Daoy (cell line): Measurements from ENCODE around the gene LSM2. TPM values are rescaled to one million over a fixed set of nuclear protein-coding genes. Genes with fewer than 3 reads are reported as not detected.

ENCODE experiments used
- DNase-seq: peaks from one replicate; pipeline ENCODE4 v3.0.0-alpha.2; 2015; ENCODE audit warnings: low read depth
- total RNA-seq: library from RNA; depleted of rRNA; stranded (reverse); fragments of >200 nt; shearing (Covaris generic); gene quantifications from 2 replicates; pipeline ENCODE4 v1.2.3, GENCODE V29; 2014

LSM2 gene
- total RNA-seq, 1 experiment from 2014 or later = 146 TPM

GRCh38 chr6:31776989-31777666, 29.6 kb downstream of the LSM2 start, which contains the start of gene VWA7:
TSS of gene VWA7 (minus strand) at chr6:31777328. CDS start at chr6:31776779, 549 bp downstream.
- peak; percentile 96 for DNase-seq

- DNase-seq = no peak
Measured at GRCh38 chr6:31776485-31776988, 30.2 kb downstream of the LSM2 start.

GRCh38 chr6:31775633-31776484, 30.9 kb downstream of the LSM2 start:
- no peak for DNase-seq

- no peak for DNase-seq
Measured at GRCh38 chr6:31775184-31775583, 31.6 kb downstream of the LSM2 start.

- DNase-seq = peak; percentile 51
Measured at GRCh38 chr6:31771992-31772358, 34.8 kb downstream of the LSM2 start.

GRCh38 chr6:31770860-31771259, 35.9 kb downstream of the LSM2 start:
- DNase-seq = no peak

GRCh38 chr6:31769684-31770371, 36.9 kb downstream of the LSM2 start:
- DNase-seq = peak; percentile 78

GRCh38 chr6:31768363-31769257, 38.2 kb downstream of the LSM2 start:
- no peak for DNase-seq

GRCh38 chr6:31767096-31767645, 39.6 kb downstream of the LSM2 start:
- DNase-seq = no peak

- no peak for DNase-seq
Measured at GRCh38 chr6:31765910-31766794, 40.6 kb downstream of the LSM2 start.

- no peak for DNase-seq
Measured at GRCh38 chr6:31765559-31765909, 41.2 kb downstream of the LSM2 start.

- no peak for DNase-seq
Measured at GRCh38 chr6:31764198-31764597, 42.6 kb downstream of the LSM2 start.

GRCh38 chr6:31763619-31763940, 43.2 kb downstream of the LSM2 start:
- no peak for DNase-seq

- no peak for DNase-seq
Measured at GRCh38 chr6:31762878-31763618, 43.7 kb downstream of the LSM2 start.

GRCh38 chr6:31762356-31762755, 44.4 kb downstream of the LSM2 start, which contains the start of gene SAPCD1:
TSS of gene SAPCD1 (plus strand) at chr6:31762656. CDS start at chr6:31763055, 399 bp downstream.
- no peak for DNase-seq

GRCh38 chr6:31761343-31761742, 45.4 kb downstream of the LSM2 start:
- no peak for DNase-seq

GRCh38 chr6:31760790-31761189, 46.0 kb downstream of the LSM2 start:
- DNase-seq = no peak

GRCh38 chr6:31758281-31758680, 48.5 kb downstream of the LSM2 start:
- DNase-seq = no peak

- DNase-seq = peak; percentile 86
Measured at GRCh38 chr6:31752739-31753319, 53.9 kb downstream of the LSM2 start.
